HepG2 (cell line): Measurements from ENCODE around the gene NT5DC1. TPM values are rescaled to one million over a fixed set of nuclear protein-coding genes. Genes with fewer than 3 reads are reported as not detected.
A peak's percentile ranks its signal among the peaks of the same experiment; 100 is the strongest.

Source experiments
- ADNP ChIP-seq: sonication (generic); formaldehyde crosslinking; IDR thresholded peaks from 2 replicates; pipeline ENCODE4 v1.4.0; 2020; ENCODE audit warnings: missing genetic modification reagents
- FOXP1 ChIP-seq, 2 experiments: fragments of 450-650 bp in 1 of 2; IDR thresholded peaks; 2 replicates each; pipeline ENCODE4 v1.6.1; 2017 to 2018; ENCODE audit warnings: antibody characterized with exemption in 1 of 2
- HNRNPL ChIP-seq: fragments of 200-400 bp; formaldehyde crosslinking; IDR thresholded peaks from 2 replicates; pipeline ENCODE4 v1.6.1; 2017; ENCODE audit warnings: mild to moderate bottlenecking, low read depth, low read length
- IKZF1 ChIP-seq: fragments of 450-650 bp; IDR thresholded peaks from 2 replicates; pipeline ENCODE4 v1.7.1; 2016
- KDM1A ChIP-seq: IDR thresholded peaks from 2 replicates; pipeline ENCODE4 v1.6.1; 2016; ENCODE audit warnings: missing compliant biosample characterization
- KDM6A ChIP-seq: IDR thresholded peaks from 2 replicates; pipeline ENCODE4 v1.6.1; 2016; ENCODE audit warnings: low read depth
- KMT2A ChIP-seq: sonication (generic); formaldehyde crosslinking; IDR thresholded peaks from 2 replicates; pipeline ENCODE4 v1.4.0; 2020; ENCODE audit warnings: missing genetic modification reagents
- MEF2D ChIP-seq: sonication (generic); formaldehyde crosslinking; IDR thresholded peaks from 2 replicates; pipeline ENCODE4 v1.5.1; 2020; ENCODE audit warnings: mild to moderate bottlenecking, missing genetic modification reagents
- ZMAT3 ChIP-seq: sonication (generic); formaldehyde crosslinking; conservative IDR thresholded peaks from 2 replicates; pipeline ENCODE4 v1.7.0; 2021; ENCODE audit warnings: missing genetic modification reagents
- ZNF160 ChIP-seq: sonication (generic); formaldehyde crosslinking; IDR thresholded peaks from 2 replicates; pipeline ENCODE4 v1.8.0; 2022; ENCODE audit warnings: mild to moderate bottlenecking, inconsistent platforms, missing genetic modification reagents
- ZNF451 ChIP-seq: sonication (generic); formaldehyde crosslinking; IDR thresholded peaks from 2 replicates; pipeline ENCODE4 v1.5.0; 2020; ENCODE audit warnings: mild to moderate bottlenecking, missing genetic modification reagents
- ZNF496 ChIP-seq: sonication (generic); formaldehyde crosslinking; IDR thresholded peaks from 2 replicates; pipeline ENCODE4 v1.8.1; 2023; ENCODE audit warnings: mild to moderate bottlenecking, moderate library complexity, missing genetic modification reagents; ENCODE audit not compliant: insufficient replicate concordance
- ZNF546 ChIP-seq: sonication (generic); formaldehyde crosslinking; conservative IDR thresholded peaks from 2 replicates; pipeline ENCODE4 v1.8.1; 2023; ENCODE audit warnings: mild to moderate bottlenecking, missing genetic modification reagents
- polyA plus RNA-seq, 8 experiments: library from polyadenylated mRNA; depleted of rRNA in 3 of 8; stranded (reverse) in 7 of 8; unstranded in 1 of 8; fragments of >200 nt; fragmentation: Illumina TruSeq in 4 of 8; extraction: Trizol in 4 of 8; gene quantifications; 2 replicates each; pipeline versions ENCODE4 v1.2.1 to v1.2.3, GENCODE V29; 2011 to 2016; ENCODE audit warnings: low read depth in 4 of 8, missing spikeins in 1 of 8, mixed read lengths in 1 of 8; ENCODE audit not compliant: insufficient read depth in 1 of 8
- total RNA-seq, 5 experiments: library from RNA; depleted of rRNA; stranded (reverse); fragments of >200 nt; fragmentation: Illumina TruSeq; extraction: Trizol; gene quantifications; 2 replicates each; pipeline ENCODE4 v1.2.3, GENCODE V29; 2016; ENCODE audit warnings: low read depth in 1 of 5
- TF ChIP-seq, protein P1 (sequence below): sonication (generic); formaldehyde crosslinking; IDR thresholded peaks from 2 replicates; pipeline ENCODE4 v1.5.0; 2020; ENCODE audit warnings: missing genetic modification reagents
- TF ChIP-seq, protein P2 (sequence below): IDR thresholded peaks from 2 replicates; pipeline ENCODE4 v1.4.0; 2020; ENCODE audit warnings: mild to moderate bottlenecking, missing genetic modification reagents
- TF ChIP-seq, protein P3 (sequence below): sonication (generic); formaldehyde crosslinking; IDR thresholded peaks from 2 replicates; pipeline ENCODE4 v1.4.0; 2020; ENCODE audit warnings: missing genetic modification reagents, mild to moderate bottlenecking, borderline replicate concordance
- TF ChIP-seq, protein P4 (sequence below), 2 experiments: sonication (generic) in 1 of 2; formaldehyde crosslinking in 1 of 2; IDR thresholded peaks; 2 replicates each; pipeline versions ENCODE4 v1.5.1 to v1.6.1; 2011 to 2020; ENCODE audit warnings: borderline replicate concordance in 1 of 2, low read depth in 1 of 2, low read length in 1 of 2, mild to moderate bottlenecking in 1 of 2, missing genetic modification reagents in 1 of 2, moderate library complexity in 1 of 2

The NT5DC1 gene
- total and polyA plus RNA-seq, 2 of the 13 experiments (the other 11 are each of a cell fraction or from before 2014, with no cell fraction given): 27.0 to 56.1 TPM

DNA sequence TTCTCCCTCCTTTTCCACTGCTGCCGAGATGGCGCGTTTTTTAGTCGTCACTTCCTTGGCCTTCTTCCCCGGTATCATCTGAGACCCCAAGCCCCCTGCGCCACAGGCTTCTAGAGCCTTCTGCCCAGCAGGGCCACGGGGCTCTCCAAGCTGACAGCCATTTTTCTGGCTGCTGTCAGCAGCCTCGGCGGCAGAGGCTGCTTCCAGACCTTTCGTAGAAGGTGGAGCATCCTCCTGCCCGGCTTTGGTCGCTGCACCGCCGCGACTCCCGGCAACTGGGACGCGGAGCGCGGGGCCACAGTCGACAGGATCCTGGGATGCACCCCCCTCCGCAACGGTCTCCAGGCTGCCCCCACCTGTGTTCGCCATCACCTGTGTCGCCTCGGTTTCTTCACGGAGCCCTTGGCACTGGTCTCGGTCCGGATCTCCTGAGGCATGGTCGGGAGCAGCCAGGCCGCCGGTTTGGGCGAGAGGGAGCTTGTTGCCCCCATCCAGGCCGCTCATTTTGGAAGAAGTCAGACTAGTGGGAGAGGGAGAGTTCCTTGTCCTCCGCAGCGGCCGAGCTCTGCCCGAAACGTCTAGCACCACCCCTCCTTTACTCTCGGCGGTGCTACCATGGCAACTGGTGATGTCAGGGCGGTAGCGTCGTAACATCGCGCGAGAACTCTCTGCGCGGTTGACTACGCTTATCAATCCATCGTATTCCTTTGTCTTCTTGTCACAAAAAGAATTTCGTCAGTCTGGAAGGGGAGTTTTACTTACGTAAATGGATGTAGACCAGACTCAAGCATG is 153.0 kb downstream of the NT5DC1 start, which contains the start of gene TSPYL4 (continued):
- TF ChIP-seq, protein P1, sequence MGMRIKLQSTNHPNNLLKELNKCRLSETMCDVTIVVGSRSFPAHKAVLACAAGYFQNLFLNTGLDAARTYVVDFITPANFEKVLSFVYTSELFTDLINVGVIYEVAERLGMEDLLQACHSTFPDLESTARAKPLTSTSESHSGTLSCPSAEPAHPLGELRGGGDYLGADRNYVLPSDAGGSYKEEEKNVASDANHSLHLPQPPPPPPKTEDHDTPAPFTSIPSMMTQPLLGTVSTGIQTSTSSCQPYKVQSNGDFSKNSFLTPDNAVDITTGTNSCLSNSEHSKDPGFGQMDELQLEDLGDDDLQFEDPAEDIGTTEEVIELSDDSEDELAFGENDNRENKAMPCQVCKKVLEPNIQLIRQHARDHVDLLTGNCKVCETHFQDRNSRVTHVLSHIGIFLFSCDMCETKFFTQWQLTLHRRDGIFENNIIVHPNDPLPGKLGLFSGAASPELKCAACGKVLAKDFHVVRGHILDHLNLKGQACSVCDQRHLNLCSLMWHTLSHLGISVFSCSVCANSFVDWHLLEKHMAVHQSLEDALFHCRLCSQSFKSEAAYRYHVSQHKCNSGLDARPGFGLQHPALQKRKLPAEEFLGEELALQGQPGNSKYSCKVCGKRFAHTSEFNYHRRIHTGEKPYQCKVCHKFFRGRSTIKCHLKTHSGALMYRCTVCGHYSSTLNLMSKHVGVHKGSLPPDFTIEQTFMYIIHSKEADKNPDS: peak; percentile 63; the same call in 1 of the 2 replicates
- TF ChIP-seq ADNP (CRISPR knock-in tag) (no peak), ZNF160 (CRISPR knock-in tag) (no peak), MEF2D (CRISPR knock-in tag) (peak; percentile 83; the same call in 1 of the 2 replicates), KDM6A (CRISPR knock-in tag) (no peak), IKZF1 (no peak), HNRNPL (peak; percentile 66; the same call in 1 of the 2 replicates), KMT2A (CRISPR knock-in tag) (peak; percentile 58; the same call in 1 of the 2 replicates), ZNF546 (CRISPR knock-in tag) (no peak), FOXP1 (IDR thresholded peaks at IDR 0.05) (no peak), FOXP1 (CRISPR knock-in tag; IDR thresholded peaks at IDR 0.05) (no peak), KDM1A (peak; percentile 12; the same call in 1 of the 2 replicates), ZMAT3 (CRISPR knock-in tag) (no peak), ZNF451 (CRISPR knock-in tag) (peak; percentile 28; the same call in 1 of the 2 replicates), ZNF496 (CRISPR knock-in tag) (no peak)
- TF ChIP-seq, protein P2, sequence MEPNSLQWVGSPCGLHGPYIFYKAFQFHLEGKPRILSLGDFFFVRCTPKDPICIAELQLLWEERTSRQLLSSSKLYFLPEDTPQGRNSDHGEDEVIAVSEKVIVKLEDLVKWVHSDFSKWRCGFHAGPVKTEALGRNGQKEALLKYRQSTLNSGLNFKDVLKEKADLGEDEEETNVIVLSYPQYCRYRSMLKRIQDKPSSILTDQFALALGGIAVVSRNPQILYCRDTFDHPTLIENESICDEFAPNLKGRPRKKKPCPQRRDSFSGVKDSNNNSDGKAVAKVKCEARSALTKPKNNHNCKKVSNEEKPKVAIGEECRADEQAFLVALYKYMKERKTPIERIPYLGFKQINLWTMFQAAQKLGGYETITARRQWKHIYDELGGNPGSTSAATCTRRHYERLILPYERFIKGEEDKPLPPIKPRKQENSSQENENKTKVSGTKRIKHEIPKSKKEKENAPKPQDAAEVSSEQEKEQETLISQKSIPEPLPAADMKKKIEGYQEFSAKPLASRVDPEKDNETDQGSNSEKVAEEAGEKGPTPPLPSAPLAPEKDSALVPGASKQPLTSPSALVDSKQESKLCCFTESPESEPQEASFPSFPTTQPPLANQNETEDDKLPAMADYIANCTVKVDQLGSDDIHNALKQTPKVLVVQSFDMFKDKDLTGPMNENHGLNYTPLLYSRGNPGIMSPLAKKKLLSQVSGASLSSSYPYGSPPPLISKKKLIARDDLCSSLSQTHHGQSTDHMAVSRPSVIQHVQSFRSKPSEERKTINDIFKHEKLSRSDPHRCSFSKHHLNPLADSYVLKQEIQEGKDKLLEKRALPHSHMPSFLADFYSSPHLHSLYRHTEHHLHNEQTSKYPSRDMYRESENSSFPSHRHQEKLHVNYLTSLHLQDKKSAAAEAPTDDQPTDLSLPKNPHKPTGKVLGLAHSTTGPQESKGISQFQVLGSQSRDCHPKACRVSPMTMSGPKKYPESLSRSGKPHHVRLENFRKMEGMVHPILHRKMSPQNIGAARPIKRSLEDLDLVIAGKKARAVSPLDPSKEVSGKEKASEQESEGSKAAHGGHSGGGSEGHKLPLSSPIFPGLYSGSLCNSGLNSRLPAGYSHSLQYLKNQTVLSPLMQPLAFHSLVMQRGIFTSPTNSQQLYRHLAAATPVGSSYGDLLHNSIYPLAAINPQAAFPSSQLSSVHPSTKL (CRISPR knock-in tag): peak; percentile 72
- TF ChIP-seq, protein P3, sequence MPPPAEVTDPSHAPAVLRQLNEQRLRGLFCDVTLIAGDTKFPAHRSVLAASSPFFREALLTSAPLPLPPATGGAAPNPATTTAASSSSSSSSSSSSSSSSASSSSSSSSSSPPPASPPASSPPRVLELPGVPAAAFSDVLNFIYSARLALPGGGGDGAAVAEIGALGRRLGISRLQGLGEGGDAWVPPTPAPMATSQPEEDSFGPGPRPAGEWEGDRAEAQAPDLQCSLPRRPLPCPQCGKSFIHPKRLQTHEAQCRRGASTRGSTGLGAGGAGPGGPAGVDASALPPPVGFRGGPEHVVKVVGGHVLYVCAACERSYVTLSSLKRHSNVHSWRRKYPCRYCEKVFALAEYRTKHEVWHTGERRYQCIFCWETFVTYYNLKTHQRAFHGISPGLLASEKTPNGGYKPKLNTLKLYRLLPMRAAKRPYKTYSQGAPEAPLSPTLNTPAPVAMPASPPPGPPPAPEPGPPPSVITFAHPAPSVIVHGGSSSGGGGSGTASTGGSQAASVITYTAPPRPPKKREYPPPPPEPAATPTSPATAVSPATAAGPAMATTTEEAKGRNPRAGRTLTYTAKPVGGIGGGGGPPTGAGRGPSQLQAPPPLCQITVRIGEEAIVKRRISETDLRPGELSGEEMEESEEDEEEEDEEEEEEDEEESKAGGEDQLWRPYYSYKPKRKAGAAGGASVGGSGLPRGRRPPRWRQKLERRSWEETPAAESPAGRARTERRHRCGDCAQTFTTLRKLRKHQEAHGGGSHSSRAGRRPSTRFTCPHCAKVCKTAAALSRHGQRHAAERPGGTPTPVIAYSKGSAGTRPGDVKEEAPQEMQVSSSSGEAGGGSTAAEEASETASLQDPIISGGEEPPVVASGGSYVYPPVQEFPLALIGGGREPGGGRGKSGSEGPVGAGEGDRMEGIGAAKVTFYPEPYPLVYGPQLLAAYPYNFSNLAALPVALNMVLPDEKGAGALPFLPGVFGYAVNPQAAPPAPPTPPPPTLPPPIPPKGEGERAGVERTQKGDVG (CRISPR knock-in tag): 0 out of 2 replicates have a peak, but pooled peaks have one; percentile 50
- TF ChIP-seq, protein P4, sequence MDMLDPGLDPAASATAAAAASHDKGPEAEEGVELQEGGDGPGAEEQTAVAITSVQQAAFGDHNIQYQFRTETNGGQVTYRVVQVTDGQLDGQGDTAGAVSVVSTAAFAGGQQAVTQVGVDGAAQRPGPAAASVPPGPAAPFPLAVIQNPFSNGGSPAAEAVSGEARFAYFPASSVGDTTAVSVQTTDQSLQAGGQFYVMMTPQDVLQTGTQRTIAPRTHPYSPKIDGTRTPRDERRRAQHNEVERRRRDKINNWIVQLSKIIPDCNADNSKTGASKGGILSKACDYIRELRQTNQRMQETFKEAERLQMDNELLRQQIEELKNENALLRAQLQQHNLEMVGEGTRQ (IDR thresholded peaks at IDR 0.05; ENCODE audit: low read depth, low read length): no peak
- TF ChIP-seq, protein P4 (CRISPR knock-in tag; IDR thresholded peaks at IDR 0.05; ENCODE audit: borderline replicate concordance): no peak
